Vagina (tissue), 2 donors: Measurements from ENCODE around the gene FAM32A. TPM values are rescaled to one million over a fixed set of nuclear protein-coding genes. Genes with fewer than 3 reads are reported as not detected.
A peak's percentile ranks its signal among the peaks of the same experiment; 100 is the strongest.

Source experiments
- DNase-seq, 2 donors: peaks; one replicate each; pipeline ENCODE4 v3.0.0-alpha.2; 2017; ENCODE audit errors: extremely low spot score in 2 of 2
- H3K27ac ChIP-seq: fragments of 200-600 bp; sonication (generic); one replicate; pipeline ENCODE4 v1.5.1; 2019
- H3K27me3 ChIP-seq: fragments of 200-600 bp; sonication (generic); one replicate; pipeline ENCODE4 v1.5.1; 2019
- H3K36me3 ChIP-seq, 2 donors: fragments of 200-600 bp; sonication (generic); one replicate each; pipeline ENCODE4 v1.5.1; 2017 to 2019
- H3K4me1 ChIP-seq: fragments of 200-600 bp; sonication (generic); one replicate; pipeline ENCODE4 v1.5.1; 2019
- H3K4me3 ChIP-seq, 2 donors: fragments of 200-600 bp; sonication (generic); 1 replicate in 1 of 2; 2 replicates in 1 of 2; pipeline ENCODE4 v1.5.1; 2016 to 2019
- H3K9me3 ChIP-seq: fragments of 200-600 bp; sonication (generic); one replicate; pipeline ENCODE4 v1.5.1; 2019
- POLR2A ChIP-seq, 2 donors: fragments of 450-650 bp; IDR thresholded peaks; one replicate each; pipeline ENCODE4 v1.6.1; 2017; ENCODE audit warnings: antibody characterized with exemption in 2 of 2, mild to moderate bottlenecking in 2 of 2, moderate library complexity in 2 of 2
- POLR2AphosphoS5 ChIP-seq, 2 donors: sonication (generic); formaldehyde crosslinking; IDR thresholded peaks; one replicate each; pipeline ENCODE4 v1.9.0; 2017; ENCODE audit warnings: antibody characterized with exemption in 2 of 2, mild to moderate bottlenecking in 2 of 2, low read depth in 1 of 2; ENCODE audit not compliant: insufficient read depth in 1 of 2
- intact Hi-C: fragments of 100-400 bp; cut with DNase I; formaldehyde crosslinking; loops from one replicate; pipeline ENCODE4 v1.15.1; 2023
- total RNA-seq: library from RNA; depleted of rRNA; stranded (reverse); fragments of >200 nt; gene quantifications from one replicate; pipeline ENCODE4 v1.2.3, GENCODE V29; 2016
- TF ChIP-seq, protein P1 (sequence below), 3 experiments: fragments of 450-650 bp in 2 of 3; fragments of 200-600 bp in 1 of 3; sonication (generic) in 1 of 3; IDR thresholded peaks; one replicate each; pipeline ENCODE4 v1.5.1; 2017 to 2019; ENCODE audit warnings: antibody characterized with exemption in 3 of 3, mild to moderate bottlenecking in 2 of 3, moderate library complexity in 2 of 3

Gene FAM32A
- total RNA-seq, 1 donor from 2014 or later: 57.2 TPM

DNA sequence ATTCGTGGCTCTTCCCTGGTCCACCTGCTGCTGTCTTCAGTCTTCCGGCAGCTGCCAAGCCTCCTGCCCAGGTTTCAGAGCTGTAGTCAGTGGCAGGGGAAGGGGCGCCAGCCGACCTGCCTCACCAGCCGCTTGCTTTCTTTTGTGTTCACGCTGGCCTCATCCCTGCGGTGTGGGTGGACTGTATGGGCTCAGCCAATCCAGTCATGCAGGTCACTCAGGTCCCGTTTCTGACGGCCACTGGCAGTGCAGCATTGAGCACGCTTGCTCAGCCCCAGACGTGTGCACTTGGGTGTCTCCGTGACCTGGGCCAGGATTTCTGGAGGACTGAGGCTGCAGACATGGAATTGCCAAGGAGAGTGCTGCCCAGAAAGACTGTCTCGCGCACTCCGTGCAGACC lies 38.5 kb downstream of the FAM32A start:
- Histone ChIP-seq H3K27ac (no peak overlapping the region), H3K4me3 (no peak overlapping the region), H3K27me3 (no peaks in the 10 kb centered on the region), H3K4me1 (no peaks in the 10 kb centered on the region), H3K36me3 (peaks cover 0 to 89% of the 10 kb centered on the region in 2 donors), H3K9me3 (peaks cover 18% of the 10 kb centered on the region)
- TF ChIP-seq POLR2A (IDR thresholded peaks at IDR 0.05) (no peak), POLR2AphosphoS5 (IDR thresholded peaks at IDR 0.05; ENCODE audit: insufficient read depth in 1 of 2, low read depth in 1 of 2) (no peak)
- TF ChIP-seq, protein P1, sequence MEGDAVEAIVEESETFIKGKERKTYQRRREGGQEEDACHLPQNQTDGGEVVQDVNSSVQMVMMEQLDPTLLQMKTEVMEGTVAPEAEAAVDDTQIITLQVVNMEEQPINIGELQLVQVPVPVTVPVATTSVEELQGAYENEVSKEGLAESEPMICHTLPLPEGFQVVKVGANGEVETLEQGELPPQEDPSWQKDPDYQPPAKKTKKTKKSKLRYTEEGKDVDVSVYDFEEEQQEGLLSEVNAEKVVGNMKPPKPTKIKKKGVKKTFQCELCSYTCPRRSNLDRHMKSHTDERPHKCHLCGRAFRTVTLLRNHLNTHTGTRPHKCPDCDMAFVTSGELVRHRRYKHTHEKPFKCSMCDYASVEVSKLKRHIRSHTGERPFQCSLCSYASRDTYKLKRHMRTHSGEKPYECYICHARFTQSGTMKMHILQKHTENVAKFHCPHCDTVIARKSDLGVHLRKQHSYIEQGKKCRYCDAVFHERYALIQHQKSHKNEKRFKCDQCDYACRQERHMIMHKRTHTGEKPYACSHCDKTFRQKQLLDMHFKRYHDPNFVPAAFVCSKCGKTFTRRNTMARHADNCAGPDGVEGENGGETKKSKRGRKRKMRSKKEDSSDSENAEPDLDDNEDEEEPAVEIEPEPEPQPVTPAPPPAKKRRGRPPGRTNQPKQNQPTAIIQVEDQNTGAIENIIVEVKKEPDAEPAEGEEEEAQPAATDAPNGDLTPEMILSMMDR (IDR thresholded peaks at IDR 0.05): no peak
- peak in 1 of 2 donors; percentile 87 for DNase-seq
- intact Hi-C loops: no loop called here

DNA sequence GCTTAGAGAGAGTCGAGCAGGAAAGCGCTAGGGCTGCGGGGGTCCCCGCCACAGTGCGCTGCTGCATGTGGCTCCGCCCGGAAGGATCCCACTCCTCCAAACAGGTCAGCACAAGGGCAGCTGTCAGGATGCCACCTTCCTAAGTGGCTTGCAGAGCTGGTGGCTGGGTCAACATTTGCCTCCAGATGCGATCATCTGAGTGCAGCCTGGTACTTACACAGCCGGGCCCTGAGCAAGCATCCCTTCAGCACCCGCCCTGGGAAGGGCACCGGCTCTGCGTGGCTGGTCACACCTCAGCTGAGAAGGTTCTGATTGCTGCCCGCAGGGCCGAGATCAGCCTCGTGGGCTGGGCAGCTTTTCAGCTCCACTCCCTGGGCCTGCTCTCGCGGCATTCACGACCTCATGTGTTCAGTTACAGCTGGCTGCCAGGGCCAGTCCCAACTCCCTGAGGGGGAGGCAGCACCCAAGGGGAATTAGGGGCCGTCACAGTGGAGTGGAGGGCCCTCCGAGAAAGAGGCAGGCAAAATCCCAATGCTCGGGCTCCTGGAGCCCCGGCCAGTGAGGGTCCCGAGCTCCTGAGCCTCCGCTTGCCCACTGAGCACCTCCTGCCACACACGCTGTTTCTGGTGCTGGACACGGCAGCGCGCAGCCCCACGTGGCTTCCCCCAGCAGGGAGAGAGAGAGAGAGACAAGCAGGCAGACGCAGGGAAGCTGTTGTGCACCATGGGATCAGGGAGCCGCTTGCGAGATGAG lies 39.3 kb downstream of the FAM32A start:
- H3K27me3 ChIP-seq: no peaks in the 10 kb centered on the region
- peaks cover 18% of the 10 kb centered on the region for H3K9me3 ChIP-seq
- H3K27ac ChIP-seq: no peak overlapping the region
- peak in 1 of 2 donors; percentile 84 for DNase-seq
- H3K4me3 ChIP-seq: no peak overlapping the region
- TF ChIP-seq POLR2A (IDR thresholded peaks at IDR 0.05) (no peak), POLR2AphosphoS5 (IDR thresholded peaks at IDR 0.05; ENCODE audit: insufficient read depth in 1 of 2, low read depth in 1 of 2) (no peak)
- TF ChIP-seq, protein P1 (IDR thresholded peaks at IDR 0.05): no peak
- intact Hi-C loops: no loop called here
- peaks cover 0 to 93% of the 10 kb centered on the region in 2 donors for H3K36me3 ChIP-seq
- no peaks in the 10 kb centered on the region for H3K4me1 ChIP-seq

DNA sequence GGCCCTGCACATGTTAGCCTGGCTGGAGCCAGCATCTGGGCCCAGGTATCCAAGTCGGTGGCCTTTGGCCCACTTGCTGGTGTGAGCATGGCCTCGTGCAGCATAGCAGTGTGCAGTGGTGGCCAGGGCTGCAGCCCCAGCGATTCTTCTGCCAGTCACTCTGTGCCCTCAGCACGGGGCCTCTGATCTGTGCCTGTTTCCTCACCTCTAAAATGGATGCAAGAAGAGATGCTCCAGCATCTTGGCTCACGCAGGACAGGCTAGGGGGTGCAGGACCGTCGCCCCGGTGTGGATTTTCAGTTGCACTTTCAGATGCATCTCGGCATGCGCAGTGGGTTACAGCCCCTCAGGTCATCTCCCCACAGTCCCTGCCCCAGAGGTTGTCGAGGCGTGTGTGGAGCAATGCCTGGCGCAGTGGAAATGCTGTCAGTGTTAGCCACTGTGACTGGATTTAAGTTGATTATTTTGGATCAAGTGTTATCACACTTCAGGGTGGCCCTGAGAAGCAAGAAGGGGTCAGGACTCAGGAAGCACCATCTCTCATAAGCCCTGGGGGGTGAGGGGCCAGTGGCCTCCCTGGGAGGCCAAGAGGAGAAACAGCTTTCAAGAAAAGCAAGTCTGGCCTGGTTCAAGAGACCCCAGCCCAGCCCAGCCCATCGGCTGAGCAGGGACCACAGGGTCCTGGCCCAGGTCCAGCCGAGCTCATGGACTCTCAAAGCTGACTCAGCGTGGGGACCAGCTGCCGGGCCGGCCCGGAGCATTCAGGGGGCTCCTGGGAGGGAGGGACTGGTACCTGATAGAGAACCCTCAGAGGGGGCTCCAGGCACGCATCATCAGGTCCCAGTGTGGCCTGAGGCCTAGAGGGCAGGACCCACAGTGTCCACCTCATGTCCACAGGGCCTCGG lies 40.3 kb downstream of the FAM32A start:
- no peak overlapping the region for H3K27ac ChIP-seq
- H3K36me3 ChIP-seq: peaks cover 0 to 92% of the 10 kb centered on the region in 2 donors
- no peaks in the 10 kb centered on the region for H3K27me3 ChIP-seq
- intact Hi-C loops: no loop called here
- TF ChIP-seq POLR2A (IDR thresholded peaks at IDR 0.05) (no peak), POLR2AphosphoS5 (IDR thresholded peaks at IDR 0.05; ENCODE audit: insufficient read depth in 1 of 2, low read depth in 1 of 2) (no peak)
- TF ChIP-seq, protein P1 (IDR thresholded peaks at IDR 0.05): no peak
- peaks cover 12% of the 10 kb centered on the region for H3K9me3 ChIP-seq
- DNase-seq: peak in 1 of 2 donors; percentile 85
- H3K4me1 ChIP-seq: no peaks in the 10 kb centered on the region
- H3K4me3 ChIP-seq: no peak overlapping the region

DNA sequence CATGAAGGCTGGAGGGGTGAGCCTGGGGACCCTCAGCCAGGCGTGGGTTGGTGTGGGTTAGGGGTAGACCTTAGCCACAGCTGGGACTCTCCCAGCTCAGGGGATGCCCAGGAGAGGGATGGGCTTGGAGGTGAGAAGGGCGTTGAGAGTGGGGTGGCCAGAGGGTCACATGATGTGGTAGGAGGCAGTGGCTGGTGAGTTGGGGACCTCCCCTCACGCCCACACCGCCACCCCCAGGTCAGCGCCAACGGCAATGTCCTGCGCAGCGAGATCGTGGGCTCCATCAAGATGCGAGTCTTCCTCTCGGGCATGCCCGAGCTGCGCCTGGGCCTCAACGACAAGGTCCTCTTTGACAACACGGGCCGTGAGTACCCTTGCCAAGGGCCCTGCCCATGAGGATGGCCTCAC lies 41.0 kb downstream of the FAM32A start:
- H3K27ac ChIP-seq: no peak overlapping the region
- DNase-seq: peak in 1 of 2 donors; percentile 88
- H3K4me3 ChIP-seq: no peak overlapping the region
- peaks cover 0 to 90% of the 10 kb centered on the region in 2 donors for H3K36me3 ChIP-seq
- intact Hi-C loops: no loop called here
- no peaks in the 10 kb centered on the region for H3K4me1 ChIP-seq
- TF ChIP-seq POLR2A (IDR thresholded peaks at IDR 0.05) (no peak), POLR2AphosphoS5 (IDR thresholded peaks at IDR 0.05; ENCODE audit: insufficient read depth in 1 of 2, low read depth in 1 of 2) (no peak)
- TF ChIP-seq, protein P1 (IDR thresholded peaks at IDR 0.05): no peak
- H3K9me3 ChIP-seq: peaks cover 6% of the 10 kb centered on the region
- H3K27me3 ChIP-seq: no peaks in the 10 kb centered on the region
